HepG2 (cell line): ENCODE measurements around the gene DCDC1.

ENCODE experiments used
- BCLAF1 ChIP-seq: fragments of 450-650 bp; IDR thresholded peaks from 2 replicates; pipeline ENCODE4 v1.6.1; 2017; ENCODE audit warnings: mild to moderate bottlenecking
- CEBPB ChIP-seq: IDR thresholded peaks from 2 replicates; pipeline ENCODE4 v1.6.1; 2011; ENCODE audit warnings: low read depth, low read length, improper control_type of control experiment, borderline replicate concordance
- CTCF ChIP-seq: sonication (generic); formaldehyde crosslinking; IDR thresholded peaks from 2 replicates; pipeline ENCODE4 v1.5.0; 2020; ENCODE audit warnings: mild to moderate bottlenecking, missing genetic modification reagents, moderate library complexity
- ETV6 ChIP-seq: sonication (generic); formaldehyde crosslinking; conservative IDR thresholded peaks from 2 replicates; pipeline ENCODE4 v1.4.0; 2020; ENCODE audit warnings: missing genetic modification reagents
- FOXP4 ChIP-seq: sonication (generic); formaldehyde crosslinking; IDR thresholded peaks from 2 replicates; pipeline ENCODE4 v1.4.0; 2020; ENCODE audit warnings: missing genetic modification reagents
- HDAC2 ChIP-seq: sonication (generic); formaldehyde crosslinking; IDR thresholded peaks from 2 replicates; pipeline ENCODE4 v1.4.0; 2020; ENCODE audit warnings: missing genetic modification reagents
- MXI1 ChIP-seq: IDR thresholded peaks from 3 replicates; pipeline ENCODE4 v1.6.1; 2012; ENCODE audit warnings: low read depth, low read length, inconsistent platforms, borderline replicate concordance
- NFRKB ChIP-seq: fragments of 450-650 bp; IDR thresholded peaks from 2 replicates; pipeline ENCODE4 v1.6.1; 2017
- POLR2AphosphoS5 ChIP-seq: IDR thresholded peaks from 2 replicates; pipeline ENCODE4 v1.6.1; 2012; ENCODE audit warnings: low read depth, low read length
- RFXANK ChIP-seq: IDR thresholded peaks from 2 replicates; pipeline ENCODE4 v1.6.1; 2016
- SIN3A ChIP-seq: IDR thresholded peaks from 2 replicates; pipeline ENCODE4 v1.6.1; 2011; ENCODE audit warnings: low read depth, mild to moderate bottlenecking, control low read depth, low read length, borderline replicate concordance
- ZNF124 ChIP-seq: sonication (generic); formaldehyde crosslinking; IDR thresholded peaks from 2 replicates; pipeline ENCODE4 v1.4.0; 2020; ENCODE audit warnings: missing genetic modification reagents
- ZNF263 ChIP-seq: sonication (generic); formaldehyde crosslinking; IDR thresholded peaks from 2 replicates; pipeline ENCODE4 v1.4.0; 2020; ENCODE audit warnings: missing genetic modification reagents
- ZNF709 ChIP-seq: sonication (generic); formaldehyde crosslinking; IDR thresholded peaks from 2 replicates; pipeline ENCODE4 v1.5.0; 2020; ENCODE audit warnings: mild to moderate bottlenecking, missing genetic modification reagents

GRCh38 chr11:31415435-31415834, 45.9 kb upstream of the DCDC1 start:
- TF ChIP-seq RFXANK (CRISPR knock-in tag) (no peak), NFRKB (no peak), MXI1 (no peak), HDAC2 (CRISPR knock-in tag) (no peak), FOXP4 (CRISPR knock-in tag) (no peak), SIN3A (no peak), ETV6 (no peak), CTCF (CRISPR knock-in tag) (no peak), ZNF124 (CRISPR knock-in tag) (no peak), CEBPB (no peak), POLR2AphosphoS5 (no peak), ZNF263 (no peak), ZNF709 (CRISPR knock-in tag) (no peak), BCLAF1 (no peak)
